Activated T-cell treated with anti-CD3 and anti-CD28 coated beads, Interleukin-2, amount 50 U/mL, for 4 hours (primary cell): ENCODE data around the gene EHBP1. TPM values are rescaled to one million over a fixed set of nuclear protein-coding genes. Genes with fewer than 3 reads are reported as not detected.

Experiments used
- ATAC-seq, 2 donors: fragments of 200-7000 bp; cut with Tn5 transposase; one replicate each; pipeline ENCODE4 v1.10.0; 2021
- DNase-seq: peaks from one replicate; pipeline ENCODE4 v3.0.0-alpha.2; 2020
- H3K27me3 Mint-ChIP-seq: one replicate; pipeline ENCODE4 v1.8.0; 2021; ENCODE audit warnings: low read depth, mixed read lengths
- H3K36me3 Mint-ChIP-seq: one replicate; pipeline ENCODE4 v1.8.0; 2022; ENCODE audit warnings: mixed read lengths; ENCODE audit not compliant: insufficient read depth
- H3K4me1 Mint-ChIP-seq: one replicate; pipeline ENCODE4 v1.8.0; 2021; ENCODE audit warnings: low read depth, mixed read lengths
- H3K4me3 Mint-ChIP-seq: one replicate; pipeline ENCODE4 v1.8.0; 2021; ENCODE audit warnings: mild to moderate bottlenecking, moderate library complexity, mixed read lengths
- H3K9me3 Mint-ChIP-seq: one replicate; pipeline ENCODE4 v1.8.0; 2021; ENCODE audit warnings: mixed read lengths
- total RNA-seq, 3 donors: library from RNA; stranded (reverse); gene quantifications; one replicate each; pipeline ENCODE4 v1.2.1, GENCODE V29; 2021

Gene EHBP1
- total RNA-seq = 10 to 100 TPM; 19.8 to 21.4 (median 20.2) TPM

- DNase-seq = peak; percentile 98
- peaks cover 9% of the 10 kb centered on the region for H3K36me3 Mint-ChIP-seq
- peaks cover 3% of the 10 kb centered on the region for H3K9me3 Mint-ChIP-seq
- peak; percentile 97 to 98 for ATAC-seq
- H3K27me3 Mint-ChIP-seq = no peaks in the 10 kb centered on the region
- H3K4me1 Mint-ChIP-seq = peaks cover 35% of the 10 kb centered on the region
- H3K4me3 Mint-ChIP-seq = peak within 1 kb of the TSS; percentile 82
These were observed at the start of gene EHBP1 for GRCh38 chr2:62705007-62705829. TSS of gene EHBP1 (plus strand) at chr2:62705713. CDS start at chr2:62707192, 1,479 bp downstream.

- no peaks in the 10 kb centered on the region for H3K36me3 Mint-ChIP-seq
- peaks cover 3% of the 10 kb centered on the region for H3K4me1 Mint-ChIP-seq
- no peaks in the 10 kb centered on the region for H3K27me3 Mint-ChIP-seq
- no peak overlapping the region for H3K4me3 Mint-ChIP-seq
- ATAC-seq = no peak
- H3K9me3 Mint-ChIP-seq = no peaks in the 10 kb centered on the region
- DNase-seq = no peak
These were observed 47.7 kb upstream of the EHBP1 start for GRCh38 chr2:62657783-62658182.

- ATAC-seq (no peak), DNase-seq (no peak)
- H3K4me1 Mint-ChIP-seq = peaks cover 3% of the 10 kb centered on the region
- H3K4me3 Mint-ChIP-seq = no peak overlapping the region
- no peaks in the 10 kb centered on the region for H3K36me3 Mint-ChIP-seq
- H3K27me3 Mint-ChIP-seq = no peaks in the 10 kb centered on the region
- no peaks in the 10 kb centered on the region for H3K9me3 Mint-ChIP-seq
These were observed 46.6 kb upstream of the EHBP1 start for GRCh38 chr2:62658891-62659290.

- H3K9me3 Mint-ChIP-seq = no peaks in the 10 kb centered on the region
- H3K27me3 Mint-ChIP-seq = no peaks in the 10 kb centered on the region
- no peaks in the 10 kb centered on the region for H3K36me3 Mint-ChIP-seq
- ATAC-seq (no peak), DNase-seq (no peak)
- H3K4me1 Mint-ChIP-seq = peaks cover 3% of the 10 kb centered on the region
- H3K4me3 Mint-ChIP-seq = no peak overlapping the region
These were observed 45.4 kb upstream of the EHBP1 start for GRCh38 chr2:62660087-62660486.

- Mint-ChIP-seq H3K9me3 (no peaks in the 10 kb centered on the region), H3K4me1 (peaks cover 3% of the 10 kb centered on the region), H3K36me3 (no peaks in the 10 kb centered on the region), H3K4me3 (no peak overlapping the region), H3K27me3 (no peaks in the 10 kb centered on the region)
- DNase-seq (no peak), ATAC-seq (no peak)
These were observed 44.8 kb upstream of the EHBP1 start for GRCh38 chr2:62660582-62661262.

GRCh38 chr2:62661263-62661635 lies 44.3 kb upstream of the EHBP1 start:
- Mint-ChIP-seq H3K4me3 (no peak overlapping the region), H3K36me3 (no peaks in the 10 kb centered on the region), H3K4me1 (peaks cover 3% of the 10 kb centered on the region), H3K27me3 (no peaks in the 10 kb centered on the region), H3K9me3 (no peaks in the 10 kb centered on the region)
- ATAC-seq (no peak), DNase-seq (no peak)

- DNase-seq (no peak), ATAC-seq (no peak)
- Mint-ChIP-seq H3K36me3 (no peaks in the 10 kb centered on the region), H3K4me3 (no peak overlapping the region), H3K9me3 (no peaks in the 10 kb centered on the region), H3K27me3 (no peaks in the 10 kb centered on the region), H3K4me1 (peaks cover 3% of the 10 kb centered on the region)
These were observed 43.4 kb upstream of the EHBP1 start for GRCh38 chr2:62662131-62662530.

- no peak for DNase-seq
- Mint-ChIP-seq H3K4me1 (peaks cover 3% of the 10 kb centered on the region), H3K4me3 (no peak overlapping the region), H3K27me3 (no peaks in the 10 kb centered on the region), H3K36me3 (no peaks in the 10 kb centered on the region), H3K9me3 (no peaks in the 10 kb centered on the region)
- ATAC-seq = no peak
These were observed 43.0 kb upstream of the EHBP1 start for GRCh38 chr2:62662554-62662953.

- DNase-seq (no peak), ATAC-seq (no peak)
- Mint-ChIP-seq H3K4me3 (no peak overlapping the region), H3K4me1 (peaks cover 3% of the 10 kb centered on the region), H3K9me3 (no peaks in the 10 kb centered on the region), H3K36me3 (no peaks in the 10 kb centered on the region), H3K27me3 (no peaks in the 10 kb centered on the region)
These were observed 42.1 kb upstream of the EHBP1 start for GRCh38 chr2:62663411-62663810.

- H3K36me3 Mint-ChIP-seq = no peaks in the 10 kb centered on the region
- peaks cover 3% of the 10 kb centered on the region for H3K4me1 Mint-ChIP-seq
- DNase-seq (no peak), ATAC-seq (no peak)
- H3K4me3 Mint-ChIP-seq = no peak overlapping the region
- H3K27me3 Mint-ChIP-seq = no peaks in the 10 kb centered on the region
- no peaks in the 10 kb centered on the region for H3K9me3 Mint-ChIP-seq
These were observed 41.4 kb upstream of the EHBP1 start for GRCh38 chr2:62663920-62664795.

GRCh38 chr2:62665446-62665845 lies 40.1 kb upstream of the EHBP1 start:
- no peaks in the 10 kb centered on the region for H3K27me3 Mint-ChIP-seq
- no peaks in the 10 kb centered on the region for H3K4me1 Mint-ChIP-seq
- no peak for DNase-seq
- no peaks in the 10 kb centered on the region for H3K9me3 Mint-ChIP-seq
- no peaks in the 10 kb centered on the region for H3K36me3 Mint-ChIP-seq
- no peak overlapping the region for H3K4me3 Mint-ChIP-seq
- ATAC-seq = no peak

GRCh38 chr2:62669180-62669579 lies 36.3 kb upstream of the EHBP1 start:
- no peak for ATAC-seq
- DNase-seq = no peak
- Mint-ChIP-seq H3K9me3 (no peaks in the 10 kb centered on the region), H3K4me3 (no peak overlapping the region), H3K27me3 (no peaks in the 10 kb centered on the region), H3K36me3 (no peaks in the 10 kb centered on the region), H3K4me1 (no peaks in the 10 kb centered on the region)

- H3K36me3 Mint-ChIP-seq = no peaks in the 10 kb centered on the region
- no peak overlapping the region for H3K4me3 Mint-ChIP-seq
- H3K9me3 Mint-ChIP-seq = no peaks in the 10 kb centered on the region
- H3K4me1 Mint-ChIP-seq = no peaks in the 10 kb centered on the region
- peaks cover 4% of the 10 kb centered on the region for H3K27me3 Mint-ChIP-seq
- no peak for ATAC-seq
- no peak for DNase-seq
These were observed 32.9 kb upstream of the EHBP1 start for GRCh38 chr2:62672601-62673000.

- ATAC-seq = no peak
- peaks cover 7% of the 10 kb centered on the region for H3K27me3 Mint-ChIP-seq
These were observed 30.5 kb upstream of the EHBP1 start for GRCh38 chr2:62675062-62675461.

More at GRCh38 chr2:62675062-62675461, 30.5 kb upstream of the EHBP1 start:
- Mint-ChIP-seq H3K4me1 (no peaks in the 10 kb centered on the region), H3K36me3 (no peaks in the 10 kb centered on the region), H3K4me3 (no peak overlapping the region), H3K9me3 (no peaks in the 10 kb centered on the region)
- DNase-seq = no peak
